Ishikawa (cell line): Measurements from ENCODE around the gene TIFAB.

ENCODE experiments used
- CEBPB ChIP-seq: IDR thresholded peaks from 2 replicates; pipeline ENCODE4 v1.6.1; 2012
- CREB1 ChIP-seq: IDR thresholded peaks from 2 replicates; pipeline ENCODE4 v1.6.1; 2012; ENCODE audit warnings: low read depth
- EGR1 ChIP-seq: IDR thresholded peaks from 2 replicates; pipeline ENCODE4 v1.6.1; 2012
- EP300 ChIP-seq: IDR thresholded peaks from 2 replicates; pipeline ENCODE4 v1.6.1; 2012; ENCODE audit warnings: borderline replicate concordance
- REST ChIP-seq: IDR thresholded peaks from 2 replicates; pipeline ENCODE4 v1.6.1; 2012; ENCODE audit warnings: low read depth, mild to moderate bottlenecking
- TAF1 ChIP-seq: IDR thresholded peaks from 2 replicates; pipeline ENCODE4 v1.6.1; 2012; ENCODE audit warnings: low read depth, mild to moderate bottlenecking
- TCF12 ChIP-seq: IDR thresholded peaks from 2 replicates; pipeline ENCODE4 v1.6.1; 2012; ENCODE audit warnings: low read depth
- TEAD4 ChIP-seq: IDR thresholded peaks from 2 replicates; pipeline ENCODE4 v1.6.1; 2012
- YY1 ChIP-seq: IDR thresholded peaks from 2 replicates; pipeline ENCODE4 v1.6.1; 2012; ENCODE audit warnings: low read depth
- ZBTB7A ChIP-seq: IDR thresholded peaks from 2 replicates; pipeline ENCODE4 v1.6.1; 2012; ENCODE audit warnings: low read depth
- TF ChIP-seq, protein P1 (sequence below): IDR thresholded peaks from 2 replicates; pipeline ENCODE4 v1.6.1; 2012
- TF ChIP-seq, protein P2 (sequence below): IDR thresholded peaks from 2 replicates; pipeline ENCODE4 v1.6.1; 2012

DNA sequence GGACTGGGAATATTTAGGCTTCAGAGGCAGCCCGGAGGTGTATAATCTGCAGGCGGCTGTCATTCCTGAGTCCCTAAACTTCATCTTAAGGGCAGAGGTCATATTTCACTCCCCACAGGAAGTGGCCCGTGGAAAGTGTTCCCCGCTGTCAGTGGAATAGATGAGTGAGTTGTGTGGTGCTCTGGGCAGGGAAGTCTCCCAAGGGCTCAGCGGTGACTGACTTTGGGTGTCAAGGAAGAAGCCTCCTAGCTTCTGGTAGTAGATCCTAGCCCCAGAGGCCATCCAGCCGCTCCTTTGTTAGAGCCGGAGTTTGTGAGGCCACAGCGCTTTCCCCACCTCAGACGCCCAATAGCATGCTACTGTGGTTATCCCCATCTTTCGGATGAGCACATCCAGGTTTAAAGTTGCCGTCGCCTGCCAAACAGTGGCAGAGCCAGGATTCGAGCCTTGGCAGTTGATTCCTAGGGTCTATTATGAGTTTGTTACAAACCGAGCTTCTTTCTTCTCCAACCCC lies 38.9 kb upstream of the TIFAB start:
- TF ChIP-seq YY1 (no peak), REST (no peak), EGR1 (no peak), CEBPB (no peak), ZBTB7A (no peak), TCF12 (no peak), TAF1 (no peak), EP300 (no peak), TEAD4 (no peak), CREB1 (no peak)
- TF ChIP-seq, protein P1, sequence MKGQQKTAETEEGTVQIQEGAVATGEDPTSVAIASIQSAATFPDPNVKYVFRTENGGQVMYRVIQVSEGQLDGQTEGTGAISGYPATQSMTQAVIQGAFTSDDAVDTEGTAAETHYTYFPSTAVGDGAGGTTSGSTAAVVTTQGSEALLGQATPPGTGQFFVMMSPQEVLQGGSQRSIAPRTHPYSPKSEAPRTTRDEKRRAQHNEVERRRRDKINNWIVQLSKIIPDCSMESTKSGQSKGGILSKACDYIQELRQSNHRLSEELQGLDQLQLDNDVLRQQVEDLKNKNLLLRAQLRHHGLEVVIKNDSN = no peak
- TF ChIP-seq, protein P2, sequence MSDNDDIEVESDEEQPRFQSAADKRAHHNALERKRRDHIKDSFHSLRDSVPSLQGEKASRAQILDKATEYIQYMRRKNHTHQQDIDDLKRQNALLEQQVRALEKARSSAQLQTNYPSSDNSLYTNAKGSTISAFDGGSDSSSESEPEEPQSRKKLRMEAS = no peak
